Stimulated activated naive CD8-positive, alpha-beta T cell treated with anti-CD3 and anti-CD28 coated beads, Interleukin-15, Interleukin-2, amounts not matched to agents 100 ng/mL and 50 ng/mL, for 24 hours (primary cell): ENCODE data around the gene CLEC11A.
A peak's percentile ranks its signal among the peaks of the same experiment; 100 is the strongest.

Experiments
- H3K27ac Mint-ChIP-seq: one replicate; pipeline ENCODE4 v1.8.0; 2021; ENCODE audit warnings: mild to moderate bottlenecking, mixed read lengths
- H3K27me3 Mint-ChIP-seq: one replicate; pipeline ENCODE4 v1.8.0; 2021; ENCODE audit warnings: mixed read lengths
- H3K36me3 Mint-ChIP-seq: one replicate; pipeline ENCODE4 v1.8.0; 2021; ENCODE audit warnings: low read depth, mixed read lengths
- H3K4me1 Mint-ChIP-seq: one replicate; pipeline ENCODE4 v1.8.0; 2021; ENCODE audit warnings: low read depth, mixed read lengths
- H3K4me3 Mint-ChIP-seq: one replicate; pipeline ENCODE4 v1.8.0; 2021; ENCODE audit warnings: mild to moderate bottlenecking, mixed read lengths
- H3K9me3 Mint-ChIP-seq: one replicate; pipeline ENCODE4 v1.8.0; 2021; ENCODE audit warnings: mixed read lengths

The CLEC11A gene

GRCh38 chr19:50716178-50717025 is 6.8 kb upstream of the CLEC11A start:
- Mint-ChIP-seq H3K36me3 (no peaks in the 10 kb centered on the region), H3K27me3 (peaks cover 26% of the 10 kb centered on the region), H3K27ac (no peak overlapping the region), H3K4me1 (peaks cover 32% of the 10 kb centered on the region), H3K9me3 (no peaks in the 10 kb centered on the region), H3K4me3 (no peak overlapping the region)

DNA sequence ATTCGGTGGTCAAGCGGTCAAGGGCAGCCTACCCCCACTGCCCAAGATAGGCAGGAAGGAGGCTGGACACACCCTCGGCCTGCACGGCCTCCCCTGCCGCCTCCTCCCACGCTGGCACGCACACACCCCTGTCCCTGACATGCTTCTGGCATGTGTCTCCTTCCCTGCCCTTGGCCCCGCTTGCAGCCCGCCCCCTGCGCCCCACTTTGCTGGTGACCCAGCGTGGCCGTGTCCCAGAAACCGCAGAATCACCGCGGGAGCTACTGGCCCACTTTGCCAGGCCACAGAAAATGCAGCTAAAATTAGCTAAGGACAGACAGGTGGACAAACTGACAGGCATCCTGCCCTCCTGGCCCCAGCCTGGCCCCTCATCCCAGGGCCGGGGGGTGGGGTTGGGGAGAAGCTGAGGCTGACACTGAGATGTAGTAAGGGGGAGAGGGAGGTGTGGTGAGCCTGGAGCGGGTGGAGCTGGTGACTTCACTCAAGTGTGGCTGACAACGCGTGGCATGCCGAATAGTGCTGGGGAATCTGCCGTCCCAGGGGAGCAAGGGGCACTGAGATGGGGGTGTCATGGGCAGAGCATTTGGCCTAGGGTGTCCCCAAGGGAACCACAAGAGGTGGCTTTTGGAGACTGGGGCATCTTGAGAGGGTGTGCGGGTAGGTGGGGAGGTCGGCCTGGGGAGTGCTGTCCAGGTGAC is 6.0 kb upstream of the CLEC11A start:
- no peak overlapping the region for H3K4me3 Mint-ChIP-seq
- no peaks in the 10 kb centered on the region for H3K36me3 Mint-ChIP-seq
- no peak overlapping the region for H3K27ac Mint-ChIP-seq
- H3K9me3 Mint-ChIP-seq = no peaks in the 10 kb centered on the region
- peaks cover 30% of the 10 kb centered on the region for H3K27me3 Mint-ChIP-seq
- peaks cover 32% of the 10 kb centered on the region for H3K4me1 Mint-ChIP-seq

DNA sequence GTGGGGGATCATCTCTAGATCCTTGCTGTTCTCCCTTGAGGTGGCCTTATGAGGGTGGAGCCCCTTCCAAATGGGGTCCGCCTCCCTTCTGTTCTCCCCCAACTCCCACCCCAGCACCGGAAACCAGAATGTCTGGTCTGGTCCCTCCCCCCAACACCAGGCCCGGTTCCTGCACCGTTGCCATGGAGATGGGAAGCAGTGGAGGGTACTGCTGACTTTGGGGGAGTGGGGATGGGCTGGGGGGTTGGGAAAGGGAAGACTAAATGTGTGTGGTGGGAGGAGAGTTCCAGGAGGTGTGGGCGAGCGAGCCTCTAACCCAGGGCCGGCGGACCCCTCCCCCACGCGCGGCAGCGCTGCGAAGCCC is 5.3 kb upstream of the CLEC11A start:
- Mint-ChIP-seq H3K27me3 (peaks cover 37% of the 10 kb centered on the region), H3K4me3 (no peak overlapping the region), H3K36me3 (no peaks in the 10 kb centered on the region), H3K27ac (no peak overlapping the region), H3K9me3 (no peaks in the 10 kb centered on the region), H3K4me1 (peaks cover 27% of the 10 kb centered on the region)

- H3K9me3 Mint-ChIP-seq = no peaks in the 10 kb centered on the region
- H3K4me3 Mint-ChIP-seq = no peak overlapping the region
- peaks cover 21% of the 10 kb centered on the region for H3K4me1 Mint-ChIP-seq
- peaks cover 42% of the 10 kb centered on the region for H3K27me3 Mint-ChIP-seq
- no peaks in the 10 kb centered on the region for H3K36me3 Mint-ChIP-seq
- no peak overlapping the region for H3K27ac Mint-ChIP-seq
Measured at GRCh38 chr19:50718255-50719118, 4.7 kb upstream of the CLEC11A start.

DNA sequence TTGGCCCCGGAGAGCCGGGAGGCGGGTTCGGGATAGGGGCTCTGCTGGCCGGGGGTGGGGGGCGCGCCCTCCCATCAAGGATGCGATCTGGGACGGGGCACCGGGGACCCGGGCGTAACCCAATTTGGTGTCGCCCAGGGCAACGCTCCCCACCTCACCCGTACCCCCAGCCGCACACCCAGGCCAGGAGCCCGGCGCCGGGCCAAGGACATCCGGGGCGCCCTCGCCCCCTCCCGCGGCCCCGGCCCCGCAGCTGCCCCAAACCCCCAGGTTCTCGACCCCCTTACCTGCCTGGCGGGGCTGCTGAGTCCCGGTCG is 4.1 kb upstream of the CLEC11A start:
- H3K4me1 Mint-ChIP-seq = peaks cover 19% of the 10 kb centered on the region
- no peaks in the 10 kb centered on the region for H3K9me3 Mint-ChIP-seq
- H3K4me3 Mint-ChIP-seq = no peak overlapping the region
- no peak overlapping the region for H3K27ac Mint-ChIP-seq
- peaks cover 47% of the 10 kb centered on the region for H3K27me3 Mint-ChIP-seq
- H3K36me3 Mint-ChIP-seq = no peaks in the 10 kb centered on the region

DNA sequence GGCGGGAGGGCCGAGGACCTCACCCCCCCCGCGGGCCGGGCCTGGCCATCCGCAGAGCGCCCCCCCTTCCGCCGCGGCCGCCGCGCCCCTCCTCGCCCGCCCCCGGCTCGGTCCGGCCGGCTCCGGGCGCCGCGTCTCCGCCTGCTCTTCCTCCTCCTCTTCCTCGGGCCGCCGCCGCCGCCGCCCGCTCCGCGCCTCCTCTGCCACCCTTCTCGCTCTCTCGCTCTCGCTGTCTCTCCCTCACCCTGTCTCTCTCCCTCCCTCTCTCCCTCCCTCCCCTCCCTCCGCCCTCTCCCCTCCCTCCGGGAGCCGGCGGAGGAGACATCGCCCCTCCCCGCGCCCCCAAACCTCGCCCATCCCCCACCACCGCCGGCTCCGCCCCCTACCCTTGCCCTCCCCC is 3.6 kb upstream of the CLEC11A start, which contains the start of gene SHANK1:
Gene SHANK1, minus strand, starts transcription at position 237 of the 400 bp plus-strand sequence. CDS start 2,883 bp downstream, outside the sequence.
- H3K4me1 Mint-ChIP-seq = peaks cover 18% of the 10 kb centered on the region
- H3K9me3 Mint-ChIP-seq = no peaks in the 10 kb centered on the region
- H3K27ac Mint-ChIP-seq = no peak within 1 kb of the TSS
- peaks cover 47% of the 10 kb centered on the region for H3K27me3 Mint-ChIP-seq
- peak within 1 kb of the TSS; percentile 7 for H3K4me3 Mint-ChIP-seq
- H3K36me3 Mint-ChIP-seq = no peaks in the 10 kb centered on the region

DNA sequence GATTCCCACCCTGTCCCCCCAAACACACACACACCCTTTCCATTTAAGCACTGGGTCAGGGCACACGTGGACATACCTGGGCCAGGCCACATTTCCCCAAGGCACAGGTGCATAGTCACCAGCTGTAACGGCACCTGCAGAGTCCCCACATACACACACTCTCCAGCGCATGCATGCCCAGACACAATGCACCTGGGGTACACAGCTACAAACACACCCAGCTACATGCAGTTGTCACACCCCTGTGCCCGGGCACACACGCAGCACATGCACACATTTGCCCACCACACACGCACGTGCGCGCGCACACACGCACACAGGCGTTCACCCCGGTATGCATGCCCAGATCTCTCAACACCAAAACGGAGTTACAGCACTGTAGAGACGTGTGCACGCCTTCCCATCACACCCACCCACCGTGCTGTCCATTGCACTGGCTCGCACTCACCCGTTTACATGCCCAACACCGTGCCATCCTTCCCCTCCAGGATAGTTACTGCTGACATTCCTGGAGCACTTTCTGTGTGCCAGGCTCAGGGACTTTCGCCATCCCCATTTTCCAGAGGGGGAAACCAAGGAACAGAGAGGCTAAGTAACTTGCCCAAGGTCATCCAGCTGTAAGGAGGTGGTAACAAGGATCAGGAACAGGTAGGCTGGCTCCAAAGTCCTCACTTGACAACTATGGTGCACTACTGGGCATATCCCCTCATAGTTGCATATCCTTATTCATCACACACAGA is 2.8 kb upstream of the CLEC11A start:
- no peaks in the 10 kb centered on the region for H3K9me3 Mint-ChIP-seq
- H3K27ac Mint-ChIP-seq = no peak overlapping the region
- H3K36me3 Mint-ChIP-seq = no peaks in the 10 kb centered on the region
- H3K4me1 Mint-ChIP-seq = peaks cover 18% of the 10 kb centered on the region
- H3K4me3 Mint-ChIP-seq = peak overlapping the region; percentile 7
- H3K27me3 Mint-ChIP-seq = peaks cover 47% of the 10 kb centered on the region

DNA sequence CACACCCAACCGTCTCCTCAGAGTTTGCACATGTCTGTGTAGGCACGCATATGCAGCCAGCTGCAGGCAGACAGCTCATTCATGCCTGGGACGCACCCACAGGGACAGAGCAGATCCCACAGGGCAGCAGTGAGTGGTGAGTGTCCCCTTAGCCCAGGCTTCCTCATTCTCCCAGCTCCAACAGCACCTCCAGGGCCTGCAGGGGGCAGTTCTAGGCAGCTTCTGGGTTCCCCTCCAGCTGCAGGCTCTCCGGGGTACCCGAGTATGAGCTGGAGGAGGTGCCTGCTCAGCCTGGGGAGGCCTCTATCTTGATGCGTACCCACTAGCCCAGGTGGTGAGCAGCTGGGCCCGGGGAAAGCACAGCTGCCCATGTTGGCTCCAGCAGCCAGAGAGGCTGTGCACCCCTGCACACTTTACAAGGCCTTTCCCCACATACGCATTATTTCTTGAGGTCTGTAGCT is 2.2 kb upstream of the CLEC11A start:
- H3K9me3 Mint-ChIP-seq = no peaks in the 10 kb centered on the region
- no peaks in the 10 kb centered on the region for H3K36me3 Mint-ChIP-seq
- peaks cover 18% of the 10 kb centered on the region for H3K4me1 Mint-ChIP-seq
- no peak overlapping the region for H3K4me3 Mint-ChIP-seq
- no peak overlapping the region for H3K27ac Mint-ChIP-seq
- peaks cover 46% of the 10 kb centered on the region for H3K27me3 Mint-ChIP-seq

DNA sequence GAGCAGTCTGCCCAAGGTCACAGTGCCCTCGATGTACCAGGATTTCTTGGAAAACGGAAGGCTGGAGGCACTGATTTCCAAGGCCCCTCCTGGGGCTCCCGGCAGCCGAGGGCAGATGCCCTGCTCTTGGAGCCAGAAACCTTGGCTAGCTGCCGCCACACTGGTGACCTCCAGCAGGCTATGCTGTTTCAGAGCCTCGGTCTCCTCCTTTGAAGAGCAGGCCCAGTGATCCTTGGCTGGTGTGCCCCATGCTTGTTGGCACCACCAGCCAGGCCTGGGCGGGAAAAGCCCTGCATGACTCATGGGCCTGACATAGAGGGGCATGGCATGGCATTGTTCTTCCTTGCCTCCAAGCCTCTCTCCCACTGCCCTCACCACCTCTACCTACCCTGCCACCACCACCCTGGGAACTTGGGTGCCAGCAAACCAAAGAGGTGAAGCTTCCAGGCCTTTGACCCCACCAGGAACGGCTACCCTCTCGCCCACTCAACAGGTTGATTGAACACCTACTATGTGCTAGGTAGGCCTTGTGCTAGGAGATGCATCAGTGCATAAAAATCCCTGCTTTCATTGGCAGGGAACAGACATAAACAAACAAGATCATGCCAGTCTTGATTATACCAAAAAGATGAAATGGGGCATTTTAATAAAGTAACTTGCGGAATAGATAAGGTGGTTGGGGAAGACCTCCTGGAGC is 1.6 kb upstream of the CLEC11A start:
- H3K27me3 Mint-ChIP-seq = peaks cover 40% of the 10 kb centered on the region
- H3K4me1 Mint-ChIP-seq = peaks cover 24% of the 10 kb centered on the region
- no peaks in the 10 kb centered on the region for H3K9me3 Mint-ChIP-seq
- H3K27ac Mint-ChIP-seq = no peak overlapping the region
- H3K36me3 Mint-ChIP-seq = no peaks in the 10 kb centered on the region
- no peak overlapping the region for H3K4me3 Mint-ChIP-seq

DNA sequence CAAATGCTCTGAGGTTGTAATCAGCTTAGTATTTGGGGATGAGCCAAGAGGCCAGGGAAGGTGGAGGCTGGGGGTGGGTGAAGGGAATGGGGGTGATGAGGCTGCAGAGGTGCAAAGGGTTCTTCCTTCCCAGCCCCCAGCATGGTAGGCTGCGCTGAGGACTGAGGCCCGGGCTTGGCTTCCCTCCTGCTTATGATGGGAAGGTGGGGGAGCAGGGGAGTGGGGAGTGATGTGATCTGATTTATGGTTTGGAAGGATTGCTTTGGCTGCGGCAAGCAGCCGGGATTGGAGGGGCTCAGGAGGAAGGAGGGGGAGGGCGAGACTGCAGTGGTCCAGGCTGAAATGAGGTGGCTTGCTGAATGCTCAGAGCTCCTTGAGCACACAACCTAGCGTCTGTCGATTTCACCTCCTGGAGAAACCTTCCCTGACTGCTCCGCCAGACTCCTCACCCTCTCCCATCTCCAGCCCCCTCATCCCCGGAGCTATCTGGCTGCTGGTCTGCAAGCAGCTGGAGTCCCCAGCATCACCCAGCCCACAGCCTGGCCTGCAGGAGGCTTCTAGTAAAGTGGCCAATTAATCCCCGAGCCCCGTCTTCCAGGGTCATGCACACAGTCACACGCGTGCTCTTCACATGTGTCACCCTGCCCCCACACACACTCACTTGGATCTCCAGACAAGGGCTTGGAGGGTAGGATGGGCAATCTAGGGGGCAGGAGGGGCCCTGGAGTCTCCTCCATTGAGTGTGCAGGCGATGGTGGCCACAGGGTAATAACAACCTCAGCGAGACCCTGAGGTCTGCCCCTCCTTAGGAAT is 757 bp upstream of the CLEC11A start:
- Mint-ChIP-seq H3K27ac (no peak overlapping the region), H3K36me3 (no peaks in the 10 kb centered on the region), H3K4me1 (peaks cover 30% of the 10 kb centered on the region), H3K4me3 (no peak overlapping the region), H3K27me3 (peaks cover 37% of the 10 kb centered on the region), H3K9me3 (no peaks in the 10 kb centered on the region)

DNA sequence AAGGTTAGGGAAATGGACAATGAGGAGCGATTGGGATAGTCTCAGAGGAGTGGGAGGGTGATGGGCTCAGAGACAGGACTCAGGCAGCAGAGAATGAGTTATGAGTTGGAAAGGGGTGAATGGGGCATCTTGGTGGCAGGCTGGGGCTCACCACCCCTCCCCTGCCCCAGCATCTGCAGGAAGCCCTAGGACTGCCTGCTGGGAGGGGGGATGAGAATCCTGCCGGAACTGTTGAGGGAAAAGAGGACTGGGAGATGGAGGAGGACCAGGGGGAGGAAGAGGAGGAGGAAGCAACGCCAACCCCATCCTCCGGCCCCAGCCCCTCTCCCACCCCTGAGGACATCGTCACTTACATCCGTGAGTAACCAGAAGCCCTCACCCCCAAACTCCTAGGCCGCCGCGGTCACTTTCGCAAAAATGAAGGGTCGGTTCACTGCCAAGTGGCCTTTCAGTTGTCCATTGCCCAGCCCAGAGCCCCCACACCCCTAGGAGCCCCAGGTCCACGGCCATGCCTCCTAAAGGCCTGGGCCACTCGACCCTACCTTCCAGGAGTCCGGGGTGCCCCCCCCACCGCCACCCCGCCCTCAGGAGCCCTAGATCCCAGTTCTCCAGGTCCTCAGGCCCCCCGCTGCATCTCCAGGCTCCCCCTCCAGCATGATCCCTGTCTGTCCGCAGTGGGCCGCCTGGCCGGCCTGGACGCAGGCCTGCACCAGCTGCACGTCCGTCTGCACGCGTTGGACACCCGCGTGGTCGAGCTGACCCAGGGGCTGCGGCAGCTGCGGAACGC is 764 bp downstream of the CLEC11A start:
- no peaks in the 10 kb centered on the region for H3K36me3 Mint-ChIP-seq
- no peaks in the 10 kb centered on the region for H3K9me3 Mint-ChIP-seq
- no peak overlapping the region for H3K27ac Mint-ChIP-seq
- H3K4me1 Mint-ChIP-seq = peaks cover 38% of the 10 kb centered on the region
- peak overlapping the region; percentile 85 for H3K4me3 Mint-ChIP-seq
- H3K27me3 Mint-ChIP-seq = peaks cover 33% of the 10 kb centered on the region

- H3K4me1 Mint-ChIP-seq = peaks cover 38% of the 10 kb centered on the region
- peak overlapping the region; percentile 90 for H3K27ac Mint-ChIP-seq
- H3K36me3 Mint-ChIP-seq = no peaks in the 10 kb centered on the region
- H3K9me3 Mint-ChIP-seq = no peaks in the 10 kb centered on the region
- peaks cover 33% of the 10 kb centered on the region for H3K27me3 Mint-ChIP-seq
- peak overlapping the region; percentile 85 for H3K4me3 Mint-ChIP-seq
Measured at GRCh38 chr19:50724522-50725217, 1.5 kb downstream of the CLEC11A start.
